Kidney epithelial cell (primary cell): ENCODE measurements around the gene NEDD4. TPM values are rescaled to one million over a fixed set of nuclear protein-coding genes. Genes with fewer than 3 reads are reported as not detected.

Source experiments
- DNase-seq: peaks from one replicate; pipeline ENCODE4 v3.0.0-alpha.2; 2010; ENCODE audit warnings: low read depth
- H3K27me3 ChIP-seq: 2 replicates; pipeline ENCODE4 v1.6.0; 2011; ENCODE audit warnings: low read length; ENCODE audit not compliant: control insufficient read depth, insufficient read depth
- H3K36me3 ChIP-seq: 2 replicates; pipeline ENCODE4 v1.5.1; 2011; ENCODE audit warnings: low read length; ENCODE audit not compliant: control insufficient read depth, insufficient read depth
- H3K4me3 ChIP-seq: 2 replicates; pipeline ENCODE4 v1.5.1; 2011; ENCODE audit warnings: low read depth, mild to moderate bottlenecking, control low read depth, low read length
- CTCF ChIP-seq: IDR thresholded peaks from 2 replicates; pipeline ENCODE4 v1.5.1; 2011; ENCODE audit warnings: mild to moderate bottlenecking, moderate library complexity, low read length, control low read depth, inconsistent platforms; ENCODE audit not compliant: insufficient read depth, poor library complexity, severe bottlenecking
- total RNA-seq: library from RNA; depleted of rRNA; stranded (reverse); fragments of >200 nt; gene quantifications from 2 replicates; pipeline ENCODE4 v1.2.3, GENCODE V29; 2015

The NEDD4 gene
- total RNA-seq, 1 donor from 2014 or later = 26.8 TPM

DNA sequence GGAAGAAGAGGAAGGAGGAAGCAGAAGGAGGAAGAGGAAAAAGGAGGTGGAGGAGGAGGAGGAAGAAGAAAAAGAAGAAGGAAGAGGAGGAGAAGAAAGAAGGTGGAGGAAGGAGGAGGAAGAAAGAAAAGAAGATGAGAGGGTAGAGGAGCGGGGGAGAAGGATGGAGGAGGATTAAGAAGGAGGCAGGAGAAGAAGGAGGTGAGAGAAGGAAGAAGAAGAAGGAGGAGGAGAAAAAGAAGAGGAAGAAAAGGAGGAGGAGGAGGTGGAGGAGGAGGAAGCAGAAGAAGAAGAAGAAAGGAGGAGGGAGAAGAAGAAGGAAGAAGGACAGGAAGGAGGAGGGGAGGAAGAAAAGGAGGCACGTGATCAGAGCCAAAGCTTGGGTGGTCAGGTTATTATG, 213.1 kb downstream of the NEDD4 start:
- no peak for TF ChIP-seq CTCF
- Histone ChIP-seq H3K36me3 (no peaks in the 10 kb centered on the region), H3K4me3 (no peak overlapping the region), H3K27me3 (no peaks in the 10 kb centered on the region)
- DNase-seq = no peak

DNA sequence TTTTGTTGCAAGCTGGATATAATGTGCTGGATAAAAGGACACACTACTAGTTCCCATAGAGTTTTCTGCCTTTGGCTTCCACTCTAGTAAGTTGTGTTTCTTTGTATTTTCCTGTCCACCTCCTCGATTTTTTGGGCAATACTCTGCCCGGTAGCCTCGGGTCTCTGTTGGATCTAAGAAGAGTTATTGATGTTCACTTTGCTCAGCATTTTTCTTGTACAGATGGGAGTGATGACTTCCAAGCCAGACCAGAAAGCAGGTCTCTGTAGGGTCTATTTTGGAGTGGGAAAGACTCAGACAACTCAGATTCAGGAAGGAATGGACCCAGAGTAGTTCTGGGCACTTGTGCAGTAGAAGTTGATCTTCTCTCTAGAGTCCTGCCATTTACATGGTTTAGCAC, 214.5 kb downstream of the NEDD4 start:
- Histone ChIP-seq H3K27me3 (no peaks in the 10 kb centered on the region), H3K36me3 (no peaks in the 10 kb centered on the region), H3K4me3 (no peak overlapping the region)
- DNase-seq = no peak
- no peak for TF ChIP-seq CTCF
